Measurements from ENCODE around the gene RMND5B. TPM values are rescaled to one million over a fixed set of nuclear protein-coding genes. Genes with fewer than 3 reads are reported as not detected.

RMND5B gene
- total RNA-seq, 1 donor from 2014 or later, result 42.9 TPM

DNA sequence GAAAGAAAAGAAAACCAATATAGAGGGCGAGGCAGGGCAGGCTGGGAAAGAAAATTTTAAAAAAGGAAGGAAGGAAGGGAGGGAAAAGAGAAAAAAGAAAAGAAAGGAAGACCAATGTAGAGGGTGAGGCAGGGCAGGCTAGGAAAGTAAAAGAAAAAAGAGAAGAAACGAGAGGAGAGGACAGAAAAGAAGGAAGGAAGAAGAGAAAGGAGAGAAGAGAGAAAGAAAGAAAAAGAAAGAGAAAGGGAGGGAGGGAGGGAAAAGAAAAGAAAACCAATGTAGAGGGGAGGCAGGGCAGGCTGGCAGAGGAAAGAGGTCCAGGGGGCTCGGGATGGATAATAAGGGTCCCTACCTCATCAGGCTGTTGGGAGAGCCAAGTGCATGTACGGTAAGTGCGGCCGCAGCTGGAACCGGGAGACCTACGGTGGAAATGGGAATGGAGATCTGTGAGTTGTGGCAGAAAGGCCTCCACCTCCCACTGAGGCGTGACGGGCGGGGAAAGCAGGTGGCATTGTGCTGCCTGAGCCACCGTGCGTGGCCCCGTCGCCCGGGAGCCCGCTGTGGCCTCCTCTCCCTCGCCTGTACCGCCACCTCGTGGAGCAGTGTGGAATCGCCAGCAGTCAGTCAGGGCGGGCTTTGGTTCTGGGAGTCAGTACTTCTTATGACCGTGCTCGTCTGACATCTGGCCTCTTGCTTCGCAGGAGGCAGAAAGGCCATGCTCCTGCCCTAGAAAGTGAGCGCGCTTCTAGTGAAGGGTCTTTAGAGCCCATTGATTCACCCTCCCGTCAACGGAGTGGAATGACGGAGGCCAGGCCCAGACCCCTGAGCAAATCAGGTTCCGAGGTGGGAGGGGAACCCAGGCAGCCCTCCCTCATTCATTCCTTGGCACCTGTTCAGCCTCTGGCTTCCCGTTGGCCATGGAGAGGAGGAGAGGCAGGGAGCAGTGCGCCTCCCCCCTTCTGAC lies 33.2 kb downstream of the RMND5B start:
- no peak overlapping the region for H3K4me3 ChIP-seq (ENCODE audit: low read depth, low read length)
- no peak for FAIRE-seq
- H3K27me3 ChIP-seq (ENCODE audit: control insufficient read depth, insufficient read depth, low read length), result peaks cover 15% of the 10 kb centered on the region
- TF ChIP-seq, protein P1, sequence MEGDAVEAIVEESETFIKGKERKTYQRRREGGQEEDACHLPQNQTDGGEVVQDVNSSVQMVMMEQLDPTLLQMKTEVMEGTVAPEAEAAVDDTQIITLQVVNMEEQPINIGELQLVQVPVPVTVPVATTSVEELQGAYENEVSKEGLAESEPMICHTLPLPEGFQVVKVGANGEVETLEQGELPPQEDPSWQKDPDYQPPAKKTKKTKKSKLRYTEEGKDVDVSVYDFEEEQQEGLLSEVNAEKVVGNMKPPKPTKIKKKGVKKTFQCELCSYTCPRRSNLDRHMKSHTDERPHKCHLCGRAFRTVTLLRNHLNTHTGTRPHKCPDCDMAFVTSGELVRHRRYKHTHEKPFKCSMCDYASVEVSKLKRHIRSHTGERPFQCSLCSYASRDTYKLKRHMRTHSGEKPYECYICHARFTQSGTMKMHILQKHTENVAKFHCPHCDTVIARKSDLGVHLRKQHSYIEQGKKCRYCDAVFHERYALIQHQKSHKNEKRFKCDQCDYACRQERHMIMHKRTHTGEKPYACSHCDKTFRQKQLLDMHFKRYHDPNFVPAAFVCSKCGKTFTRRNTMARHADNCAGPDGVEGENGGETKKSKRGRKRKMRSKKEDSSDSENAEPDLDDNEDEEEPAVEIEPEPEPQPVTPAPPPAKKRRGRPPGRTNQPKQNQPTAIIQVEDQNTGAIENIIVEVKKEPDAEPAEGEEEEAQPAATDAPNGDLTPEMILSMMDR (IDR thresholded peaks at IDR 0.05; ENCODE audit: insufficient read depth, low read length, severe bottlenecking), result peak; percentile 100
- DNase-seq (ENCODE audit: low read depth), result peak; percentile 47
- H3K36me3 ChIP-seq (ENCODE audit: control insufficient read depth, insufficient read depth, low read length), result no peaks in the 10 kb centered on the region

- Histone ChIP-seq H3K27me3 (ENCODE audit: control insufficient read depth, insufficient read depth, low read length) (peaks cover 15% of the 10 kb centered on the region), H3K36me3 (ENCODE audit: control insufficient read depth, insufficient read depth, low read length) (no peaks in the 10 kb centered on the region), H3K4me3 (ENCODE audit: low read depth, low read length) (no peak overlapping the region)
- FAIRE-seq, result no peak
- TF ChIP-seq, protein P1 (IDR thresholded peaks at IDR 0.05; ENCODE audit: insufficient read depth, low read length, severe bottlenecking), result no peak
- no peak for DNase-seq (ENCODE audit: low read depth)
These were observed 34.8 kb downstream of the RMND5B start for GRCh38 chr5:178165581-178165980.

DNA sequence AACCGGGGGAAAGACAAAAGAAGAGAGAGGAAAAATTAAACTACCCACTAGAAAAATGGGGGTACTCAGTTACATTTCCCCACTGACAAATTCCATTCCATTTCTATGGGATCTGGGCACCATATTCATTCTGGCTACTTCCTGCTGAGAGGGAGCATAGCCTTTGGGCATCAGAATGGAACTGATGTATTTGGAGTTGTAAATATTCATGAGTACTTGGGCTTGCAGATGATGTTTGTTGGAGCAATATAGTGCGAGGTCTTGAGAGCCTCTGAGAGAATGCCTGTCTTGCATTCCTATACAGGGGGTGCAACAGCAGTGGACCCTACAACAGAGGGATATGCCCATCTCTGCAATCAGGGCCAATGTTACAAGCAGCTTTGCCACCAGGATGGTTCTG lies 39.6 kb downstream of the RMND5B start:
- Histone ChIP-seq H3K27me3 (ENCODE audit: control insufficient read depth, insufficient read depth, low read length) (peaks cover 6% of the 10 kb centered on the region), H3K36me3 (ENCODE audit: control insufficient read depth, insufficient read depth, low read length) (no peaks in the 10 kb centered on the region), H3K4me3 (ENCODE audit: low read depth, low read length) (no peak overlapping the region)
- DNase-seq (ENCODE audit: low read depth), result no peak
- TF ChIP-seq, protein P1 (IDR thresholded peaks at IDR 0.05; ENCODE audit: insufficient read depth, low read length, severe bottlenecking), result no peak
- FAIRE-seq, result no peak

- FAIRE-seq, result no peak
- Histone ChIP-seq H3K36me3 (ENCODE audit: control insufficient read depth, insufficient read depth, low read length) (no peaks in the 10 kb centered on the region), H3K4me3 (ENCODE audit: low read depth, low read length) (no peak overlapping the region), H3K27me3 (ENCODE audit: control insufficient read depth, insufficient read depth, low read length) (no peaks in the 10 kb centered on the region)
- DNase-seq (ENCODE audit: low read depth), result no peak
- TF ChIP-seq, protein P1 (IDR thresholded peaks at IDR 0.05; ENCODE audit: insufficient read depth, low read length, severe bottlenecking), result no peak
These were observed 43.6 kb downstream of the RMND5B start for GRCh38 chr5:178174456-178174855.

DNA sequence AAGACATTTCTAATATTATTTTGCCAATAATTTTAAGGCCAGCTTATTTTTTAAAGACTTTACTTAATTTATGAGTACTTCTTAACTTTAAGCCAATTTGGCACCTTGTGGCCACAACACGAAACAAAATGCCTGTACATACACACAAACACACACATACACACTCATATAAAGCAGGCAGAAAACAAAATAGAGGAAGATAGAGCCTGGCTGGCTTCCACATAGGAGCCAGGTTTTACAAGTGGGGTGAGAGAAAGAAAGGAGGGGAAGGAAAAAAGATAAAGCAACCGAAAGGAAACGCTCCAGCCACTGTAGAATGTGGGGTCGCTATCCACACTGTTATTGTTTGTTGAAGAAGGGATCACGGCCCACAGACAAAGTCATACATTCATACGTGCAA lies 46.0 kb downstream of the RMND5B start:
- DNase-seq (ENCODE audit: low read depth) (no peak), FAIRE-seq (no peak)
- Histone ChIP-seq H3K4me3 (ENCODE audit: low read depth, low read length) (no peak overlapping the region), H3K27me3 (ENCODE audit: control insufficient read depth, insufficient read depth, low read length) (no peaks in the 10 kb centered on the region), H3K36me3 (ENCODE audit: control insufficient read depth, insufficient read depth, low read length) (no peaks in the 10 kb centered on the region)
- TF ChIP-seq, protein P1 (IDR thresholded peaks at IDR 0.05; ENCODE audit: insufficient read depth, low read length, severe bottlenecking), result no peak
